GM15510 (cell line): ENCODE results near the gene LY6G5B.
A peak's percentile ranks its signal among the peaks of the same experiment; 100 is the strongest.

Experiments
- POLR2A ChIP-seq: IDR thresholded peaks from 3 replicates; pipeline ENCODE4 v1.6.1; 2011; ENCODE audit warnings: borderline replicate concordance; ENCODE audit not compliant: insufficient read length; ENCODE audit errors: extremely low read depth

Gene LY6G5B

DNA sequence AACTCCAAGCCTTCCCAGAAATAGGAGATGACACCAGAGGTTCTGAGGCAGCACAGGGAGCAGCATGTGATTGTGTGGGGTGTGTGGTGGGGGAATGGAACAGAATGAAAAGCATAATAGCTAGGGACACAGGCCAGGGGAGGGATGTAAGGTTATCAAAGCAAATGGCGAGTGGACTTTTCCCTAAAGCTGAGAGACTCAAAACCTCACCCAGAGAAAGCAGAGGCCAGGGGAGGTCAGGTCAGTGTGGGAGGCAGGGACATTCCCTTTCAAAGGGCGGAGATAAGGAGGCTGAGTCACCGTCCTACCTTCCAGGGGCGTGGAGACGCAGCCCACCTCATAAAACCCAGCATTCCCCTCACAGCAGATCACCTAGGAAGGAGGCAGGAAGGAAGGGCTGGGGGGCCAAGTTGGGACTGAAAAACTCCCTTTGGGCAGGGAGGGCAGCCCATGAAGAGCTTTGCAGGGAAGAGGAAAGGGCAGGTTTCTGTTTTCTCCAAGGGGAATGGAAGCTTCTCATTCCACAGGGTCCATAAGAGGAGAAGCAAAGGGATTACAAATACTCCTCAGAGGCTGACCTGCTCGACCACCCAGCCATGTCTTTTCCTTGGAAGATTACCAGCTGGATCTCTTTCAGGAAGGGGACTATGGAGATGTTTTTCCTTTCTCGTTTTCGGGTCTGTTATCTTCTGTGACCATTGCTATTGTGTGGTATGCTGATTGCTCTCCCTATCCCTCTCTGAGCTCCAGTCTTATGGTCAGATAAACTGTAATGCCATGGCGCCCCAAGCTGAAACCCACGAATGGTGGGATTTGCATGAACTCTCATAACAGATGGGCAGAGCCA is 20.7 kb downstream of the LY6G5B start:
- no peak for TF ChIP-seq POLR2A

DNA sequence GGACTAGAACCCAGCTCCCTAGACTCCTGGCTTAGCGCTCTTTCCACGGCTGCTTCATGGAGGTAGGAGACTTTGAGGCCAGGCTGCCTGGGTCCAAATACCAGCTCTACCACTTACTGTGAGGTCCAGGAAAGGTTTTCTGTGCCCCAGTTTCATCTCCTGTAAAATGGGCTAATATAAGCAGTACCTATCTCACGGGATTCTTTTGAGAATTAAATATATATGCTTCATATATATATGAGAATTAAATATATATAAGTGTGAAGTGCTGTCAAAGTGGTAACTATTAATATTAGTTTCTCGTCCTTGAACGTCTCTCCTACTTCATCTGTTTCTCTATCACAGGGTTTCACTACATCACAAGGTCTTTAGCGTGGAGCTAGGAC is 21.3 kb downstream of the LY6G5B start:
- no peak for TF ChIP-seq POLR2A

DNA sequence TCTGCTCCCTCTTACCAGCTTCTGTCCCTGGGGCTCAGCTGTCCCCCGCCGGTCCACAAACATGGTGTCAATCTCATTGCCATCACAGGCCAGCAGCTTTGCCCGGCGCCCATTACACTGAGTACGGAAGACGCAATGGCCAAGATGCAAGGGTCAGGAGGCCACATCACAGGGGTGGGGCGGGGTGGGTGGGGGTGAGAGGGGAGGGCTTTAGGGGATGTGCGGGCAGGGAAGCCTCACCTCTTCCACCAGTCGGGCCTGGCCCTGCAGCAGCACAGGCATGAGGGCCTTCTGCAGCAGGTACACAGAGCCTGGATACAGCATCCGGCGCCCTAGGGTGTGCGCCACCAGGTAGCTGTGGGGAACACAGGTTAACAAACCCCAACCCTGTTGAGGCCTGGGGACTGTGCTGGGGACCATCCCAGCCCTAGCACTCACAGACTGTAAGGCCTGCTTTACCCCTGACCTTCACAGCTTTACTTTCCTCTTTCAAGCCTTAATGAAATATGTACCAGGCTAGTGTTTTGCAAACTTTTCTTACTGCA is 21.9 kb downstream of the LY6G5B start:
- no peak for TF ChIP-seq POLR2A

DNA sequence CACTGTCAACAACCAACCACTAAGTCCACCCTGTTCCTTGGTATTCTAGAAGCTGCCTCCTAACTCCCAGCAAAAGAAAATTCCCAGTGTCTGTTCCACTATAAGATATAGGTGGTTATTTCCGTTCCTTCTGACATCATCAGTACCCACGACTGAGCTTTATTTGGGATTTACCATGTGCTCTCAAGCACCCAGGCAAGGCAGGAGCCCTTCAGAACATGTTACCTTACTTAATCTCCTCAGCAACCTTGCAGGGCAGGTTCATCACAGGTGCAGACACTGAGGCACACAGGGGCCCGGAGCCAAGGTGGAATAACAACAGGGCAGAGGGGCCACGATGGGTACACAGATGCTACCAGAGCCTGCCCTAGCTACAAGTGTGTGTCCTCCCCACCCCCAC is 22.6 kb downstream of the LY6G5B start:
- no peak for TF ChIP-seq POLR2A

DNA sequence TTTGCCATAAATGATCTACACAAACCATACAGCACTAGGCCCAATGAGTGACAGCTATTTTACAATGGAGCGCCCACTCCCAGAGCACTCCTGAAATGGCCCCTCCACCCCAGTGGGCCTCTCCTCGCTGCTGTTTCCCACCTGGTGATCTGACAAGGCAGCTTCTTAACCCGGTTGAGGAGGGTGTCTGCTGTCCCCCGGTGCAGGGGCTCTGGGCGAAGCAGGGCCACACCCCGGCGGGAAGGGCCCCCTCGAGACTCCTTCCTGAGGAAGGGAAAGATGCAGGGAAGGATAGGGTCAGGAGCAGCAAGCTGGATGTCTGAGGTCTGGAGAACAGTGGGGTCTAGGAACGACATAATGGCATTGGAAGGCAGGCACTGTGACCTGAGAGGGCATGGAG is 23.1 kb downstream of the LY6G5B start:
- TF ChIP-seq POLR2A: no peak

DNA sequence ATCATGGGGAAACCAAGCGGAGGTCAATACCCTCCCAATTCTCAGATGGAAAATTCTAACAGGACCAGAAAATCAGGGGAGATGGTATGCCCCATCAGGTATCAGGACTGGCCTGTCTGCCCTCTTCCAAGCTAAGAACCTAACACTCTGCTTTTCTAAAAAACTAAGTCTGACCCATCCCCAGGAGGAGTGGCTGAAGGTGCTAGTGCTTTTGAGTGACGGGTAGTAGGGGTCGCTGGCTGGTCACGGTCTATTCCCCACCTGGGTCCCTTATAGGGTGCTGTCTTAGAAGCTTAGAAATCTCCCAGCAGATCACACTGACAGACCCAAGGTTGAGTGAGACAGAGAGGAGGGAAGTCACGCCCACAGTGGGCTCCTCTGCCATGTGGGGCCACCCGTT is 23.8 kb downstream of the LY6G5B start:
- TF ChIP-seq POLR2A: no peak

DNA sequence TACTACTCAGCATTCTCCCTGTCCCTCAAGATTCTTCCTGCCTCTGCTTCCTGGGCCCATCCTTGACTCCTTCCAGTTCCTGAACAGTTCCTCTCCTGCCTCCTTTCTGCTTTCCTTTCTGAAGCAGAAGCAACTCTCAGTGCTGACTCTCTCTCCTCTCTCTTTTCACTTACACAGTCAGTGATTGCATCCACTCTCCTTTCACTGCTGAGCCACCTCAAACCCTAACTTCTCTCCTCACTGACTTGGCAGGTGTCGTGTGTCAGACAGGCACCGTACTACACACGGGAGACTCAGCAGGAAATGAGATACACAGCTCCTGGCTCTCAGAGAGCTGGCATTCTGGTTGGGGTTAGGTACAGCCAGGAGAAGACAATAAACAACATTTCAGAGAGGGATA is 27.8 kb downstream of the LY6G5B start:
- no peak for TF ChIP-seq POLR2A

DNA sequence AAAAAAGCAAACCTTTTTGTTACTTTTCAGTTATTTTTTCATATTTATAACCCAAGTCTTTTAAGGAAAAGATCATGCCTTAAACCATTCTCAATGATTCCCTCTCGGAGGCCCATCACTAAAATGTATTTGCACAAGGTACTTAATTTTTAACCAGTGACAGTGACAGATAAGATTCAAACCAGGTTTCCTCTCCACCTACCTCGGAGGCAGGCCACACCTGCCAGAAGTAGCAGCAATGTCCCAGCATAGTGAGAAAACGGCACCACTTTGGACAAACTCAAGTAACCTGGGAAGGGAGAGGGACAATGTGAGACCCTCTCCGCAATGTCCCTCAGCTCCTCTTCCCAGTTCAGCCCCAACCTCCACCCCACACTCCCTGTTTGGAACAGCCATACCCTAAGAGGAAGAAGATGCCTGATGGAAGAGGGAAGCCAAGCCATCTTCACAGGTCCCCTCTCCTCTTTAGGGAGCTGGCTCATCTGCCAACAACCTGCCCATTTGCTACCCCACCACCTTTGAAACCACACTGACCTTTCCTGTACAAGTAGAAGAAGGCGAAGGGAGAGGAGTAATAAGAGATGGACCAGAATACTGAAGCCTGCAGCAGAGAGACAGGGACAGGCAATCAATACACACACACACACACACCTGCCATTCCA is 31.1 kb downstream of the LY6G5B start:
- no peak for TF ChIP-seq POLR2A

DNA sequence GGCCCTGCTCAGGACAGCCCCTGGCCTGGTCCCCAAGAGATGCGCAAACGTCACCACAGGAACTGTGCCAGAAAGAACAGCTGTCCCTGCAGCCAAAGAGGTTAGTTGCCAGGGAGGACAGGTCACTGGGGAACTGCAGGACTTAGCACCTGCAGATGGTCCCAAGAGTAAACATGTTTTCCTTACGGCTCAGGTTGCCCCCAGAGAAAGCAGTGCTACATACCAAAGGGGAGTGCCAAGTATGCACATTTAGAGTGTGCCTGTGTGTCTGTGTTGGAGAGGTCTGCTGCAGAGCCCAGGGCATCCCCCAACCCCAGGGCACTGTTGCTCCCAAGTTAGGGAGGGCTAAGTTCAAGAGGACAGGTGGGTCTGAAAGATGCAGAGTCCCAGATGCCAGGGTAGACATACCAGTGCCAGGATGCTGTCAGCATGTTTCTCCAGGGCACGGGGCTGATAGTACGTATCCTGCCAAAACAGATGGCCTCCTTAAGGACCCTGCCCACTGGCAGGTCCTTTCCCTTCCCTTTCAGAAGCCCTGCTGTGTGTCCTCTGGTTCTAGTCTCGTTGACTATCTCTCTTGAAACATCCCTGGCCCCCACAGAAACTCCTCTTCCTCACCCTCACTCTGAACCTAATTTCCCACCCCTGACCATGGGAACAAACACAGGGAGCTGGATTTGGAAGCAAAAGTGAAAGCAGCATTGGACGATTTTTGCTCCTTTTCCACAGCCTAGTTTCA is 32.1 kb downstream of the LY6G5B start:
- no peak for TF ChIP-seq POLR2A

DNA sequence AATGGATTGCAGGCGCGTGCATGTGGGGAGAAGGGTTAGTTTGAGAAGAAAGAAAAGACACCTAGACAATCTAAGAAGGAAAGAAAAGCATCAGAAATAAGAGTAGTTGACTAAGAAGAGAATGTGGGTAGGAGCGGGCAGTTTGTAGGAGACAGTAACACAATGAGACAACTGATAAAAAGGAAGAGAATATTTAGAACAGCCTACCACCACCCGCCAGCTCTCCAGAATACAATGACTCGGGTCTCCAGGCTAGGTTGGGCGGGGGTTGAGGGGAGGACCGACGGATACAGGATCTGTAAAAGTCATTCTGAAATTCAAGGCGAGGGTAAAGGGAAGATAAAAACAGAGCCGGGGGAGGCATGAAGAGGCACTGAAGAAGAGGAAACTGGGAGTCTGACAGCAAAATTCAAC is 32.6 kb downstream of the LY6G5B start:
- TF ChIP-seq POLR2A: no peak

DNA sequence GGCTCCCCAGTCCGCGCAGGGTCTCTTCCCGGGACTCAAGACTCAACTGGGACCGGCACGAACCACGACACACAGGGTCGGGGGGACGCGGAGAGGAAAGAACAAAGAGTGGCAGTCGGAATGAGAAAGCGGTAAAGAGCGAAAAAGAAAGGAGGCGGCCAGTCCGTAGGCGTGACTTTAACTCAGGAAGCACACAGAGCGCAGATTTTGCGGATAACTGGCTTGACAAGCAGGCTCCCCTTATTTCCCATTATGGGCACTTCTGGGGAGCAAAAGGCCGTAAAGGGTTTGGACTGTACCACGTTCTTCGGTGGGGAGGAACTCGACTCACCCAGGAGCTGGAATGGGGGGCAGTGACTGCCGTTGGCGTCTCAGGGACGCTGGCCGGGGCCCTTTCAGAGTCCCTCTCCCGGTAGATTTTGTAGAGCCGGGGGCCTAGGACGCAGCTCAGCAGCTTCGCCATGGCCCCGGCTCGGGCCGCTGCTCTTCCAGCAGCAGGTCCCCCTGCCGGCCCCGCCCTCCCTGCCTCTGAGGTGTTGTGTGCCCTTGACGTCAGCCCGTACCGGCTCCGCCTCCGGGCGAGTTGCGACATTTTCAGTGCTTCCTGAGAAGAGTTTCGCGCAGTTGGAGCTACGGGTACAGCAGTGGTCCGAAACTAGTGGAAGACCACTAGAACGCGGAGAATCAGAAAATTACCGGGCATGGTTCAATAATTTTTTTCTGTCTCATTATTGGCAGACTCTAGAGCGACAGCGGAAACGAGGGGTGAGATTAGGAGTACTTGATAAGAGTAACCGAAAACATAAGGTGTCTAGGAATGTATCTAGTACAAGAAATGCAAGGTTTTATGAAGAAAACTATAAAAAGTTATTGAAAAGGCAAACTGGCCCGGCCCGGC is 33.3 kb downstream of the LY6G5B start, which contains the start of gene ABHD16A:
TSS of gene ABHD16A (minus strand) at position 506 of the 898 bp plus-strand sequence. CDS start at position 463, 43 bp downstream.
- TF ChIP-seq POLR2A: peak; percentile 93

DNA sequence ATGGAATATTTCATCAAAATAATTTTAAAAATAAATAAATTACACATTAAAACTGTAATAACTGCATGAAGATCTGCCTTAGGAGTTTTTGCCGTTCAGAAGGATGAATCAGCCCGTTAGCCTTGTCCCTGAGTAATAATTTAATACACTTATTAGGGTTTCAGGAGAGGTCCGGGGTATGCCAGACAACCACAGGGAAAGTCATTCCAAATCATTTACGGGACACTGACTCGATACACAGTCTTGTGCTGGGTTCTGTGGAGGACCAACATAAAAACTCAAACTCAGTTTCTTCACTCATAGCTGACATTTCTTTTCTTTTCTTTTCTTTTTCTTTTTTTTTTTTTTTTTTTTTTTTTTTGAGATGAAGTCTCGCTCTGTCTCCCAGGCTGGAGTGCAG is 36.2 kb downstream of the LY6G5B start:
- TF ChIP-seq POLR2A: no peak

DNA sequence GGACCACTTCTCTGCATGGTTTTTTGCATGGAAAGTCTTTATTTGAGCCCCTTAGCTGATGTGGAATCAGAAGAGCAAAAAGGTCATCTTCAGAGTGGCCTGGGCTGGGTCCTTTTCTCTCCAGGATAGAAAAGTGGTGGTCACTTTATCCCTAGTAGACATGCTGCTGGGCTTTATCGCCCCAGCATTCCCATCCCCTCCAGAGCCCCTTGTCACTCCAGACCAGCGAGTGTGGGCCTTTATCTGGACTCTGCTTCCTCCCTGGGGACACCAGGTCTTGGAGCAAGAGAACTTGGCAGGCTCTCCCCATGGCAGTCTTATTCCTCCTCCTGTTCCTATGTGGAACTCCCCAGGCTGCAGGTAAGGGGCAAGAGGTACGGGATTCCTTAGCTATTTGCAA is 36.8 kb downstream of the LY6G5B start, which contains the start of gene LY6G6F:
TSS of gene LY6G6F (plus strand) at position 268 of the 400 bp plus-strand sequence. CDS start at position 309, 41 bp downstream.
- TF ChIP-seq POLR2A: no peak

DNA sequence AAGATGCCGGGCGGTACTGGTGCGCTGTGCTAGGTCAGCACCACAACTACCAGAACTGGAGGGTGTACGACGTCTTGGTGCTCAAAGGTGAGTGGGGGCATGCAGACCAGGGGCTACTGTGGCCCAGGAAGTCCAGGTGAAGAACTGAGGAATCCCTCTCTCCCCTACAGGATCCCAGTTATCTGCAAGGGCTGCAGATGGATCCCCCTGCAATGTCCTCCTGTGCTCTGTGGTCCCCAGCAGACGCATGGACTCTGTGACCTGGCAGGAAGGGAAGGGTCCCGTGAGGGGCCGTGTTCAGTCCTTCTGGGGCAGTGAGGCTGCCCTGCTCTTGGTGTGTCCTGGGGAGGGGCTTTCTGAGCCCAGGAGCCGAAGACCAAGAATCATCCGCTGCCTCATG is 37.9 kb downstream of the LY6G5B start:
- no peak for TF ChIP-seq POLR2A
